NCI-H2171 treated with DMSO at 0.1 percent for 48 hours (cell line): Measurements from ENCODE around the gene GRK6.

Experiments used
- DNase-seq: peaks from one replicate; lab custom pipeline; 2025; lab: John Stamatoyannopoulos, UW

GRK6 gene

GRCh38 chr5:177486256-177486655 is 59.8 kb downstream of the GRK6 start:
- DNase-seq = no peak

GRCh38 chr5:177487144-177487543 is 60.7 kb downstream of the GRK6 start:
- no peak for DNase-seq

GRCh38 chr5:177487975-177488374 is 61.5 kb downstream of the GRK6 start:
- DNase-seq = no peak

- DNase-seq = no peak
Observed at GRCh38 chr5:177489119-177489716, 62.7 kb downstream of the GRK6 start.

GRCh38 chr5:177490311-177490991 is 64.0 kb downstream of the GRK6 start:
- no peak for DNase-seq

GRCh38 chr5:177490992-177491391 is 64.5 kb downstream of the GRK6 start:
- no peak for DNase-seq

- DNase-seq = peak; percentile 50
Observed at GRCh38 chr5:177491429-177491945, 65.0 kb downstream of the GRK6 start.

- DNase-seq = no peak
Observed at GRCh38 chr5:177491983-177492746, 65.7 kb downstream of the GRK6 start.
